PC-3 (cell line): ENCODE measurements around the gene BSDC1. TPM values are rescaled to one million over a fixed set of nuclear protein-coding genes. Genes with fewer than 3 reads are reported as not detected.

Experiments used
- ATAC-seq: fragments of 200-7000 bp; cut with Tn5 transposase; 2 replicates; pipeline ENCODE4 v1.9.1; 2020; ENCODE audit warnings: mild to moderate bottlenecking, moderate library complexity
- BruUV-seq: library from RNA; stranded (reverse); fragments of 400-500 nt; replicated peaks from 2 replicates; lab custom pipeline; 2021; lab: Mats Ljungman, UMichigan
- CTCF ChIA-PET: fragments of 300-600 bp; sonication (Branson Sonifier 250); formaldehyde crosslinking; loops from one replicate; lab custom pipeline; 2022; ENCODE audit warnings: antibody characterized with exemption; lab: Charles Lee
- POLR2A ChIA-PET: fragments of 300-600 bp; sonication (Branson Sonifier 250); formaldehyde crosslinking; loops from one replicate; lab custom pipeline; 2022; ENCODE audit warnings: antibody characterized with exemption; ENCODE audit not compliant: unreplicated experiment; lab: Charles Lee
- DNase-seq: peaks from one replicate; pipeline ENCODE4 v3.0.0-alpha.2; 2015
- H2AFZ ChIP-seq: fragments of 300-600 bp; sonication (generic); 2 replicates; pipeline ENCODE4 v1.6.0; 2016; ENCODE audit warnings: antibody characterized with exemption, low read length
- H3F3A ChIP-seq: fragments of 300-600 bp; sonication (generic); one replicate; pipeline ENCODE4 v1.6.0; 2017; ENCODE audit warnings: antibody characterized with exemption, low read length, control low read depth, mild to moderate bottlenecking; ENCODE audit not compliant: unreplicated experiment
- H3K27ac ChIP-seq: fragments of 300-600 bp; sonication (generic); 2 replicates; pipeline ENCODE4 v1.5.1; 2016; ENCODE audit warnings: mild to moderate bottlenecking, low read length
- H3K27me3 ChIP-seq: fragments of 300-600 bp; sonication (generic); 2 replicates; pipeline ENCODE4 v1.6.1; 2016; ENCODE audit warnings: low read length, mixed read lengths
- H3K36me3 ChIP-seq: fragments of 300-600 bp; sonication (generic); 2 replicates; pipeline ENCODE4 v1.6.1; 2016; ENCODE audit warnings: low read depth, mixed run types, low read length, mixed read lengths
- H3K4me1 ChIP-seq: fragments of 300-600 bp; sonication (generic); 2 replicates; pipeline ENCODE4 v1.5.1; 2016; ENCODE audit warnings: low read length; ENCODE audit not compliant: insufficient read depth
- H3K4me2 ChIP-seq: fragments of 300-600 bp; sonication (generic); 2 replicates; pipeline ENCODE4 v1.6.0; 2016; ENCODE audit warnings: low read length
- H3K4me3 ChIP-seq: fragments of 300-600 bp; sonication (generic); 2 replicates; pipeline ENCODE4 v1.5.1; 2016; ENCODE audit warnings: mild to moderate bottlenecking, low read length, mixed read lengths
- H3K79me2 ChIP-seq: fragments of 300-600 bp; sonication (generic); 2 replicates; pipeline ENCODE4 v1.6.1; 2017; ENCODE audit warnings: low read length, mixed read lengths
- H3K9ac ChIP-seq: fragments of 300-600 bp; sonication (generic); 2 replicates; pipeline ENCODE4 v1.6.0; 2016; ENCODE audit warnings: mild to moderate bottlenecking, low read length
- H3K9me2 ChIP-seq: fragments of 300-600 bp; sonication (generic); replicated peaks from 2 replicates; pipeline ENCODE4 v1.6.1; 2016; ENCODE audit warnings: mixed run types, low read length, mixed read lengths
- H3K9me3 ChIP-seq: fragments of 300-600 bp; sonication (generic); 2 replicates; pipeline ENCODE4 v1.6.1; 2016; ENCODE audit warnings: low read length, mixed read lengths
- H4K20me1 ChIP-seq: fragments of 300-600 bp; sonication (generic); 2 replicates; pipeline ENCODE4 v1.6.1; 2016; ENCODE audit warnings: low read length, mixed read lengths
- EZH2 ChIP-seq: fragments of 300-600 bp; sonication (generic); IDR thresholded peaks from one replicate; pipeline ENCODE4 v1.6.1; 2017; ENCODE audit warnings: antibody characterized with exemption, mild to moderate bottlenecking, low read length; ENCODE audit not compliant: unreplicated experiment
- EZH2phosphoT487 ChIP-seq: fragments of 300-600 bp; sonication (generic); IDR thresholded peaks from 2 replicates; pipeline ENCODE4 v1.6.1; 2018; ENCODE audit warnings: mild to moderate bottlenecking, antibody characterized with exemption, low read length, borderline replicate concordance
- intact Hi-C: fragments of 100-400 bp; cut with micrococcal nuclease; formaldehyde crosslinking; loops from 2 replicates; pipeline ENCODE4 v1.9.0; 2023
- total RNA-seq: library from RNA; depleted of rRNA; stranded (reverse); fragments of >200 nt; gene quantifications from 2 replicates; pipeline ENCODE4 v1.2.3, GENCODE V29; 2014
- TF ChIP-seq, protein P1 (sequence below): fragments of 300-600 bp; sonication (generic); conservative IDR thresholded peaks from 2 replicates; pipeline ENCODE4 v1.5.1; 2017; ENCODE audit warnings: antibody characterized with exemption, low read depth, mild to moderate bottlenecking, low read length

BSDC1 gene
- total RNA-seq, 1 experiment from 2014 or later: 59.8 TPM

DNA sequence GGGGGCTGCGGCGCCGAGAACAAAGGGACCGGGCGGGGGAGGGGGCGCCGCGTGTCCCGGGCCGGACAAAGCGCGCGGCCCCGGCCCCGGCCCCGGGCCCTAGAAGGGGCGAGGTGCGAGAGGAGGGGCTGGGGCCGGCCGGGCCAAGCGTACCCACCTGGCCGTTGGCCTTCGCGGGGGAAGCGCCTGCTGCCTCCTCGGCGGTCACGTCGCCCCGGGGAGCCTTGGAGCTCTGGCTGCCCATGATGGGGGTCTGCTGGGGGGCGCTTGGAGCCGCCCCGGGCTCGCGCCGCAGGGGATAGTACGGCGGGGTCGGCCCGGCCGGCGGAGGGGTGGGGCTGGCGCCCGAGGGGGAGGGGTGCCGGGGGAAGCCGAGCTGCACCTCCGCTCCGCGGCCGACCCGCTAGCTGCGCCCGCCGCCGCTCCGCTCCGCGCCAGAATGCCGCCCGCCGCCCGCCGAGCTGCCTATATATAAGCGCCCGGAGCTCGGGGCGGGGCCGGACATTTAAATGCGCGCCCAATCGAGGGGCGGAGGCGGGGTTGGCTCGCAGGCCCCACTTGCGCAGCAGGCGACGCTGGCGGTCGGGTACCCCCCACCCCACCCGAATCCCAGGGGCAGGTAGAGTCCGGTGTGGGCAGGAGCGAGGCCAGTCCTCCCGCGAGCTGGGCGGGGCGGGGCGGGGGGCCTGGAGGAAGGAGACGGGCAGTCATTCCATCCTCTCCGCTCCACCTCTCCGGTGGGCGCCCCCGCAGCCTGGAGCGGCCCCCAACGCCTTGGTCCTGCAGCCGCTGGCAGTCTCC lies 58.3 kb downstream of the BSDC1 start, which contains the start of gene MARCKSL1:
MARCKSL1 (minus strand) TSS at position 444 of the 801 bp plus-strand sequence; CDS start at position 244, 200 bp downstream.
- H3F3A ChIP-seq: peaks cover 3% of the 10 kb centered on the region
- peaks cover 67% of the 10 kb centered on the region for H3K4me1 ChIP-seq
- H3K9ac ChIP-seq: peak within 1 kb of the TSS; percentile 72
- no peaks in the 10 kb centered on the region for H3K9me3 ChIP-seq
- POLR2A ChIA-PET: interaction anchor here (0.5 to 1.5 kb wide), 6 partner anchors 14 to 260 kb away, joined by 4 to 8 read pairs (median 6); partner anchors contain the start of genes BSDC1 and KPNA6
- CTCF ChIA-PET: interaction anchor here (0.6 to 0.7 kb wide), 2 partner anchors 14 to 20 kb away, joined by 3 read pairs; no protein-coding TSS in a partner anchor
- H3K36me3 ChIP-seq: peaks cover 18% of the 10 kb centered on the region
- intact Hi-C loops: loop anchor here (1.0 kb wide), 1 partner anchor 15 kb away; no protein-coding TSS in a partner anchor
- H2AFZ ChIP-seq: peak within 1 kb of the TSS; percentile 42
- no peak within 1 kb of the TSS for H3K27ac ChIP-seq
- no peaks in the 10 kb centered on the region for H3K27me3 ChIP-seq
- peak within 1 kb of the TSS; percentile 98 for H3K4me2 ChIP-seq
- H3K79me2 ChIP-seq: peaks cover 23% of the 10 kb centered on the region
- peak within 1 kb of the TSS; percentile 86 for H3K4me3 ChIP-seq
- no TSS peak for BruUV-seq
- ATAC-seq (peak; percentile 44), DNase-seq (peak; percentile 70)
- TF ChIP-seq EZH2phosphoT487 (no peak), EZH2 (no peak)
- TF ChIP-seq, protein P1, sequence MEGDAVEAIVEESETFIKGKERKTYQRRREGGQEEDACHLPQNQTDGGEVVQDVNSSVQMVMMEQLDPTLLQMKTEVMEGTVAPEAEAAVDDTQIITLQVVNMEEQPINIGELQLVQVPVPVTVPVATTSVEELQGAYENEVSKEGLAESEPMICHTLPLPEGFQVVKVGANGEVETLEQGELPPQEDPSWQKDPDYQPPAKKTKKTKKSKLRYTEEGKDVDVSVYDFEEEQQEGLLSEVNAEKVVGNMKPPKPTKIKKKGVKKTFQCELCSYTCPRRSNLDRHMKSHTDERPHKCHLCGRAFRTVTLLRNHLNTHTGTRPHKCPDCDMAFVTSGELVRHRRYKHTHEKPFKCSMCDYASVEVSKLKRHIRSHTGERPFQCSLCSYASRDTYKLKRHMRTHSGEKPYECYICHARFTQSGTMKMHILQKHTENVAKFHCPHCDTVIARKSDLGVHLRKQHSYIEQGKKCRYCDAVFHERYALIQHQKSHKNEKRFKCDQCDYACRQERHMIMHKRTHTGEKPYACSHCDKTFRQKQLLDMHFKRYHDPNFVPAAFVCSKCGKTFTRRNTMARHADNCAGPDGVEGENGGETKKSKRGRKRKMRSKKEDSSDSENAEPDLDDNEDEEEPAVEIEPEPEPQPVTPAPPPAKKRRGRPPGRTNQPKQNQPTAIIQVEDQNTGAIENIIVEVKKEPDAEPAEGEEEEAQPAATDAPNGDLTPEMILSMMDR: no peak
- no peaks in the 10 kb centered on the region for H3K9me2 ChIP-seq
- H4K20me1 ChIP-seq: peaks cover 27% of the 10 kb centered on the region

DNA sequence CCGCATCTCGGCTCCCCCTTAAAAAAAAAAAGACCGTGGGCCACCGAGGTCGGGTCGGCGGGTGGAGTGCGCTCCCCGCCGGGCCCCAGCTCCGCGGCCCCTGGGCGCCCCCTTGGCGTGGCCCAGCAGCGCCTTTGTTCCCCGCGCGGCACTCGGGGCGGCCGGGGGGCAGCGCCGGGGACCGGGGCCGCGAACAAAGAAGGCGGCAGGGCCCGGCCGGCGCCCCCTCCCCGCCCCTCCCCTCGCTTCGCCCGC lies 58.8 kb downstream of the BSDC1 start:
- peaks cover 23% of the 10 kb centered on the region for H3K79me2 ChIP-seq
- H3K36me3 ChIP-seq: peaks cover 18% of the 10 kb centered on the region
- ChIA-PET POLR2A (interaction anchor here (0.7 to 1.5 kb wide), 3 partner anchors 14 to 139 kb away, joined by 4 to 8 read pairs (median 7); partner anchors contain the start of gene BSDC1), CTCF (no interaction called here)
- H3K4me1 ChIP-seq: peaks cover 67% of the 10 kb centered on the region
- H3K4me3 ChIP-seq: peak overlapping the region; percentile 86
- no TSS peak for BruUV-seq
- no peak for TF ChIP-seq EZH2
- TF ChIP-seq EZH2phosphoT487: no peak
- TF ChIP-seq, protein P1: no peak
- H3K27ac ChIP-seq: no peak overlapping the region
- H2AFZ ChIP-seq: no peak overlapping the region
- H3K9ac ChIP-seq: peak overlapping the region; percentile 72
- DNase-seq (no peak), ATAC-seq (no peak)
- peaks cover 27% of the 10 kb centered on the region for H4K20me1 ChIP-seq
- no peaks in the 10 kb centered on the region for H3K27me3 ChIP-seq
- no peaks in the 10 kb centered on the region for H3K9me3 ChIP-seq
- H3K9me2 ChIP-seq: no peaks in the 10 kb centered on the region
- peaks cover 3% of the 10 kb centered on the region for H3F3A ChIP-seq
- intact Hi-C loops: no loop called here
- peak overlapping the region; percentile 98 for H3K4me2 ChIP-seq
